H1 (cell line): ENCODE data around the gene SATB2. TPM values are rescaled to one million over a fixed set of nuclear protein-coding genes. Genes with fewer than 3 reads are reported as not detected.

Experiments used
- CTCF ChIA-PET: fragments of 300-600 bp; sonication (Branson Sonifier 250); formaldehyde crosslinking; loops from one replicate; lab custom pipeline; 2021; ENCODE audit not compliant: partially characterized antibody; lab: Charles Lee
- POLR2A ChIA-PET: fragments of 300-600 bp; sonication (Branson Sonifier 250); formaldehyde crosslinking; loops from one replicate; lab custom pipeline; 2021; ENCODE audit warnings: inconsistent platforms; ENCODE audit not compliant: partially characterized antibody; lab: Charles Lee
- DNase-seq, 2 experiments: peaks; one replicate each; pipeline versions ENCODE4 v3.0.0 to v3.0.0-alpha.2; 2010 to 2022; ENCODE audit warnings: low spot score in 2 of 2, low read depth in 1 of 2, mixed read lengths in 1 of 2
- FAIRE-seq: peaks from 2 replicates; lab custom pipeline; 2011; peaks lifted over from hg19 to GRCh38; lab: Jason Lieb, UNC
- H2AFZ ChIP-seq: 2 replicates; pipeline ENCODE4 v1.8.1; 2012; ENCODE audit warnings: low read length, inconsistent platforms
- H2AK5ac ChIP-seq: 2 replicates; pipeline ENCODE4 v1.6.1; 2013; ENCODE audit warnings: low read depth, low read length
- H2BK120ac ChIP-seq: replicated peaks from 2 replicates; pipeline ENCODE3; 2013; ENCODE audit warnings: low read depth, low read length, inconsistent platforms
- H2BK12ac ChIP-seq: 2 replicates; pipeline ENCODE4 v1.6.1; 2013; ENCODE audit warnings: low read depth, low read length
- H2BK15ac ChIP-seq: 2 replicates; pipeline ENCODE4 v1.6.1; 2013; ENCODE audit warnings: low read length
- H2BK20ac ChIP-seq: 2 replicates; pipeline ENCODE4 v1.6.1; 2013; ENCODE audit warnings: low read length
- H2BK5ac ChIP-seq: 2 replicates; pipeline ENCODE4 v1.6.1; 2013; ENCODE audit warnings: low read depth, low read length
- H3K14ac ChIP-seq: 2 replicates; pipeline ENCODE4 v1.6.1; 2013; ENCODE audit warnings: inconsistent platforms; ENCODE audit not compliant: insufficient read length
- H3K18ac ChIP-seq: 2 replicates; pipeline ENCODE4 v1.6.1; 2013; ENCODE audit warnings: low read length; ENCODE audit errors: extremely low read depth
- H3K23ac ChIP-seq: 2 replicates; pipeline ENCODE4 v1.6.1; 2013; ENCODE audit warnings: inconsistent platforms; ENCODE audit not compliant: insufficient read length
- H3K23me2 ChIP-seq: 2 replicates; pipeline ENCODE4 v1.6.1; 2013; ENCODE audit warnings: low read depth, low read length
- H3K27ac ChIP-seq: 2 replicates; pipeline ENCODE4 v1.6.1; 2011; ENCODE audit warnings: low read depth, low read length, inconsistent platforms
- H3K27me3 ChIP-seq, 4 experiments: replicated peaks in 1 of 4; 1 replicate in 1 of 4; 2 replicates in 3 of 4; pipeline versions ENCODE4 v1.6.1 to v1.8.1; 2011 to 2013; ENCODE audit warnings: low read length in 3 of 4, mild to moderate bottlenecking in 3 of 4, inconsistent platforms in 2 of 4, mixed read lengths in 2 of 4, moderate library complexity in 1 of 4; ENCODE audit not compliant: control insufficient read depth in 3 of 4, insufficient read depth in 3 of 4; ENCODE audit errors: extremely low read depth in 1 of 4
- H3K36me3 ChIP-seq, 4 experiments: 2 replicates each; pipeline versions ENCODE4 v1.6.1 to v1.8.1; 2011 to 2013; ENCODE audit warnings: mild to moderate bottlenecking in 4 of 4, low read length in 3 of 4, moderate library complexity in 2 of 4, control low read depth in 1 of 4, inconsistent platforms in 1 of 4; ENCODE audit not compliant: insufficient read depth in 4 of 4, control insufficient read depth in 2 of 4
- H3K4ac ChIP-seq: replicated peaks from 2 replicates; pipeline ENCODE3; 2013; ENCODE audit warnings: low read length, low read depth, mixed read lengths, inconsistent platforms; ENCODE audit not compliant: insufficient read length
- H3K4me1 ChIP-seq, 4 experiments: replicated peaks in 1 of 4; 1 replicate in 1 of 4; 2 replicates in 3 of 4; pipeline versions ENCODE4 v1.6.1 to v1.8.1; 2011 to 2013; ENCODE audit warnings: low read length in 3 of 4, inconsistent platforms in 2 of 4, mixed read lengths in 1 of 4; ENCODE audit not compliant: insufficient read depth in 4 of 4, control insufficient read depth in 3 of 4
- H3K4me2 ChIP-seq, 2 experiments: 2 replicates each; pipeline versions ENCODE4 v1.6.1 to v1.8.1; 2011 to 2013; ENCODE audit warnings: low read depth in 2 of 2, low read length in 2 of 2, control low read depth in 1 of 2, inconsistent platforms in 1 of 2, mild to moderate bottlenecking in 1 of 2; ENCODE audit not compliant: insufficient read depth in 1 of 2
- H3K4me3 ChIP-seq, 4 experiments: fragments of 200-600, 300-600 bp in 1 of 4; sonication (generic), shearing (Covaris generic), sonication (Bioruptor Twin) in 1 of 4; 2 replicates each; pipeline versions ENCODE4 v1.5.1 to v1.8.1; 2011 to 2016; ENCODE audit warnings: low read length in 4 of 4, low read depth in 3 of 4, control low read depth in 2 of 4, inconsistent platforms in 2 of 4, mild to moderate bottlenecking in 2 of 4, mixed read lengths in 1 of 4, moderate library complexity in 1 of 4; ENCODE audit not compliant: insufficient read depth in 2 of 4; ENCODE audit errors: extremely low read depth in 1 of 4
- H3K56ac ChIP-seq: replicated peaks from 2 replicates; pipeline ENCODE3; 2013; ENCODE audit warnings: low read depth, mild to moderate bottlenecking, mixed read lengths, low read length, inconsistent platforms; ENCODE audit not compliant: insufficient read length
- H3K79me1 ChIP-seq: 2 replicates; pipeline ENCODE4 v1.6.1; 2013; ENCODE audit warnings: low read depth, low read length, control low read depth
- H3K79me2 ChIP-seq, 2 experiments: 2 replicates each; pipeline versions ENCODE4 v1.6.1 to v1.8.1; 2012 to 2013; ENCODE audit warnings: low read length in 2 of 2, mild to moderate bottlenecking in 2 of 2, inconsistent platforms in 1 of 2; ENCODE audit not compliant: insufficient read depth in 2 of 2, control insufficient read depth in 1 of 2
- H3K9ac ChIP-seq, 4 experiments: replicated peaks in 1 of 4; 1 replicate in 1 of 4; 2 replicates in 3 of 4; pipeline versions ENCODE4 v1.6.1 to v1.8.1; 2011 to 2013; ENCODE audit warnings: low read depth in 3 of 4, low read length in 3 of 4, control low read depth in 2 of 4, mild to moderate bottlenecking in 2 of 4, moderate library complexity in 2 of 4, inconsistent platforms in 1 of 4; ENCODE audit errors: extremely low read depth in 1 of 4
- H3K9me3 ChIP-seq, 2 experiments: 2 replicates each; pipeline versions ENCODE4 v1.6.1 to v1.8.1; 2012 to 2013; ENCODE audit warnings: mild to moderate bottlenecking in 2 of 2, moderate library complexity in 2 of 2, control low read depth in 1 of 2, inconsistent platforms in 1 of 2, low read depth in 1 of 2, low read length in 1 of 2, mixed read lengths in 1 of 2; ENCODE audit not compliant: insufficient read depth in 2 of 2
- H4K20me1 ChIP-seq, 2 experiments: replicated peaks in 1 of 2; 2 replicates each; pipeline versions ENCODE3 to v1.8.1; 2011 to 2013; ENCODE audit warnings: inconsistent platforms in 2 of 2, low read length in 2 of 2, mild to moderate bottlenecking in 1 of 2; ENCODE audit not compliant: insufficient read depth in 2 of 2, control insufficient read depth in 1 of 2
- H4K5ac ChIP-seq: 2 replicates; pipeline ENCODE4 v1.6.1; 2013; ENCODE audit warnings: low read length, low read depth, mixed read lengths, inconsistent platforms; ENCODE audit not compliant: insufficient read length
- H4K8ac ChIP-seq: 2 replicates; pipeline ENCODE4 v1.8.0; 2013; ENCODE audit warnings: mild to moderate bottlenecking, moderate library complexity, low read length, inconsistent platforms; ENCODE audit not compliant: insufficient read depth; ENCODE audit errors: extremely low read depth
- H4K91ac ChIP-seq: replicated peaks from 2 replicates; pipeline ENCODE3; 2013; ENCODE audit warnings: low read length, mixed read lengths, inconsistent platforms; ENCODE audit not compliant: insufficient read length
- BCL11A ChIP-seq, 2 experiments: IDR thresholded peaks; one replicate each; pipeline ENCODE4 v1.6.1; 2011; ENCODE audit warnings: low read depth in 2 of 2, low read length in 2 of 2, mild to moderate bottlenecking in 2 of 2
- FOSL1 ChIP-seq: IDR thresholded peaks from 2 replicates; pipeline ENCODE4 v1.6.1; 2011; ENCODE audit warnings: mild to moderate bottlenecking, low read depth, low read length, moderate library complexity; ENCODE audit not compliant: insufficient read depth
- GABPA ChIP-seq: IDR thresholded peaks from 2 replicates; pipeline ENCODE4 v1.6.1; 2011; ENCODE audit warnings: mild to moderate bottlenecking, low read length, moderate library complexity, borderline replicate concordance; ENCODE audit not compliant: insufficient read depth
- JUND ChIP-seq: IDR thresholded peaks from 2 replicates; pipeline ENCODE4 v1.6.1; 2011; ENCODE audit warnings: mild to moderate bottlenecking, improper control_type of control experiment, low read length
- KDM4A ChIP-seq: IDR thresholded peaks from one replicate; pipeline ENCODE4 v1.7.1; 2012; ENCODE audit warnings: low read depth, mild to moderate bottlenecking, moderate library complexity, low read length, inconsistent platforms; ENCODE audit not compliant: severe bottlenecking
- RXRA ChIP-seq: IDR thresholded peaks from 2 replicates; pipeline ENCODE4 v1.6.1; 2011; ENCODE audit warnings: low read depth, mild to moderate bottlenecking, low read length, moderate library complexity; ENCODE audit not compliant: insufficient read depth
- SRF ChIP-seq: IDR thresholded peaks from 2 replicates; pipeline ENCODE4 v1.6.1; 2011; ENCODE audit warnings: mild to moderate bottlenecking, low read depth, low read length, moderate library complexity
- TEAD4 ChIP-seq: IDR thresholded peaks from 2 replicates; pipeline ENCODE4 v1.6.1; 2012; ENCODE audit warnings: low read depth, low read length, inconsistent platforms, mixed read lengths
- YY1 ChIP-seq: IDR thresholded peaks from 2 replicates; pipeline ENCODE4 v1.6.1; 2011; ENCODE audit warnings: low read depth, mild to moderate bottlenecking, low read length
- WGBS, 2 experiments: shearing (Covaris generic) in 1 of 2; methylation state at CpG; one replicate each; pipeline versions ENCODE4 v1.1.6 to v1.1.7; 2013 to 2015; ENCODE audit warnings: low lambda C conversion rate in 2 of 2, mixed read lengths in 2 of 2, inconsistent platforms in 1 of 2, low coverage in 1 of 2, missing lambda C conversion rate in 1 of 2; ENCODE audit not compliant: insufficient replicate concordance in 2 of 2, insufficient coverage in 1 of 2, insufficient read length in 1 of 2; ENCODE audit errors: extremely low coverage in 1 of 2, missing lambda C conversion rate in 1 of 2; 5-methylcytosine and 5-hydroxymethylcytosine counted together
- polyA plus RNA-seq, 7 experiments: library from polyadenylated mRNA; depleted of rRNA in 3 of 7; stranded (reverse) in 5 of 7; unstranded in 2 of 7; fragments of >200 nt in 5 of 7; fragments of 200-250 nt in 2 of 7; gene quantifications; 1 replicate in 5 of 7; 2 replicates in 1 of 7; 4 replicates in 1 of 7; pipeline versions ENCODE4 v1.2.1 to v1.2.3, GENCODE V29; 2011 to 2013; ENCODE audit warnings: missing spikeins in 2 of 7, mixed read lengths in 2 of 7
- total RNA-seq: library from RNA; stranded (reverse); fragmentation: NEBNext Ultra II Directional; extraction: Animal tissue kit (Norgen Biotek cat#: 25700); gene quantifications from 2 replicates; pipeline ENCODE4 v1.2.1, GENCODE V29; 2021
- TF ChIP-seq, protein P1 (sequence below): IDR thresholded peaks from 2 replicates; pipeline ENCODE4 v1.6.1; 2012; ENCODE audit warnings: inconsistent platforms

Gene SATB2
- total and polyA plus RNA-seq, 2 of the 8 experiments (the other 6 are each of a cell fraction or from before 2014, with no cell fraction given): 1.3 to 5.7 TPM

DNA sequence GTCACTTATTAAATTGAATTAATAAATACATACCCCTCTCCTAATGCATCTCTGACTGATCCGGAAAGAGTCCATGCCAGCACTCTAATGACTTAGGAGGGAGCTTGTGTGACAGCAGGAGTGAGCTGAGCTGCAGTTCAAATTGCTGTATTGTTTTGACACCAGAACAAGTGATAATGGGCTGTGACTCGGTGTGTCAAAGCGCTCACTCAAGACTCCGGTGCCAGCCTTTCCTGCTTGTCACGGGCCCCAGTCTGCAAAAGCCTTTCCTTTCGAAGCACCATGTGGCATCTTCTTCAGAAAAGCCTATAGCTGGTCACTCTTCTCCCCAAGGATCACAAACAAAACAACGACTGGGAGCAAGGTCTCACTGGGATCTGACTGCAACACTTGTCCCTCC, 43.3 kb downstream of the SATB2 start:
- Histone ChIP-seq H2AK5ac (no peak overlapping the region), H3K79me2 (no peaks in the 10 kb centered on the region), H3K18ac (no peak overlapping the region), H3K4me3 (no peak overlapping the region)
- POLR2A ChIA-PET: interaction anchor here (1.1 to 1.3 kb wide), 2 partner anchors 17 to 24 kb away, joined by 3 read pairs; no protein-coding TSS in a partner anchor
- TF ChIP-seq FOSL1 (no peak), SRF (no peak), BCL11A (IDR thresholded peaks at IDR 0.05; ENCODE audit: low read depth in 2 of 2, low read length in 2 of 2) (no peak), RXRA (no peak), TEAD4 (no peak), JUND (no peak), KDM4A (no peak), YY1 (no peak), GABPA (no peak)
- TF ChIP-seq, protein P1, sequence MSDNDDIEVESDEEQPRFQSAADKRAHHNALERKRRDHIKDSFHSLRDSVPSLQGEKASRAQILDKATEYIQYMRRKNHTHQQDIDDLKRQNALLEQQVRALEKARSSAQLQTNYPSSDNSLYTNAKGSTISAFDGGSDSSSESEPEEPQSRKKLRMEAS: no peak
- TF ChIP-seq, all 59 proteins: peak for 0
- no peak overlapping the region for H2BK5ac ChIP-seq
- no peaks in the 10 kb centered on the region for H3K27me3 ChIP-seq
- H2BK12ac ChIP-seq: no peak overlapping the region
- H3K4me1 ChIP-seq: peaks cover 0 to 5% (median 3%) of the 10 kb centered on the region in 4 experiments; a peak in 3 of 7 replicates
- no peak overlapping the region for H2BK20ac ChIP-seq
- no peak overlapping the region for H4K91ac ChIP-seq
- H3K27ac ChIP-seq: no peak overlapping the region
- H4K5ac ChIP-seq: no peak overlapping the region
- no peak overlapping the region for H3K56ac ChIP-seq
- H2BK15ac ChIP-seq: peak overlapping the region; percentile 82; the same call in 1 of the 2 replicates
- H3K4me2 ChIP-seq: no peak overlapping the region
- no peak overlapping the region for H4K8ac ChIP-seq
- H4K20me1 ChIP-seq: no peaks in the 10 kb centered on the region
- H3K14ac ChIP-seq: no peak overlapping the region
- no peaks in the 10 kb centered on the region for H3K36me3 ChIP-seq
- H2AFZ ChIP-seq: no peak overlapping the region
- no peak for DNase-seq
- no peaks in the 10 kb centered on the region for H3K23me2 ChIP-seq
- no peaks in the 10 kb centered on the region for H3K79me1 ChIP-seq
- FAIRE-seq: no peak
- CTCF ChIA-PET: interaction anchor here (1.3 kb wide), 1 partner anchor 18 kb away, joined by 4 read pairs; no protein-coding TSS in a partner anchor
- no peak overlapping the region for H2BK120ac ChIP-seq
- no peaks in the 10 kb centered on the region for H3K9me3 ChIP-seq
- H3K9ac ChIP-seq: no peak overlapping the region
- WGBS, 2 experiments: 88% methylated on average over 7 of the region's 7 CpGs; no CpG with 5 or more reads in 1 of the 2 experiments
- H3K23ac ChIP-seq: no peak overlapping the region
- no peak overlapping the region for H3K4ac ChIP-seq
